H1 (cell line): ENCODE data around the gene LTB. TPM values are rescaled to one million over a fixed set of nuclear protein-coding genes. Genes with fewer than 3 reads are reported as not detected.

Experiments
- CTCF ChIA-PET: fragments of 300-600 bp; sonication (Branson Sonifier 250); formaldehyde crosslinking; loops from one replicate; lab custom pipeline; 2021; ENCODE audit not compliant: partially characterized antibody; lab: Charles Lee
- POLR2A ChIA-PET: fragments of 300-600 bp; sonication (Branson Sonifier 250); formaldehyde crosslinking; loops from one replicate; lab custom pipeline; 2021; ENCODE audit warnings: inconsistent platforms; ENCODE audit not compliant: partially characterized antibody; lab: Charles Lee
- DNase-seq, 2 experiments: peaks; one replicate each; pipeline versions ENCODE4 v3.0.0 to v3.0.0-alpha.2; 2010 to 2022; ENCODE audit warnings: low spot score in 2 of 2, low read depth in 1 of 2, mixed read lengths in 1 of 2
- FAIRE-seq: peaks from 2 replicates; lab custom pipeline; 2011; peaks lifted over from hg19 to GRCh38; lab: Jason Lieb, UNC
- H2AFZ ChIP-seq: 2 replicates; pipeline ENCODE4 v1.8.1; 2012; ENCODE audit warnings: low read length, inconsistent platforms
- H2AK5ac ChIP-seq: 2 replicates; pipeline ENCODE4 v1.6.1; 2013; ENCODE audit warnings: low read depth, low read length
- H2BK120ac ChIP-seq: replicated peaks from 2 replicates; pipeline ENCODE3; 2013; ENCODE audit warnings: low read depth, low read length, inconsistent platforms
- H2BK12ac ChIP-seq: 2 replicates; pipeline ENCODE4 v1.6.1; 2013; ENCODE audit warnings: low read depth, low read length
- H2BK15ac ChIP-seq: 2 replicates; pipeline ENCODE4 v1.6.1; 2013; ENCODE audit warnings: low read length
- H2BK20ac ChIP-seq: 2 replicates; pipeline ENCODE4 v1.6.1; 2013; ENCODE audit warnings: low read length
- H2BK5ac ChIP-seq: 2 replicates; pipeline ENCODE4 v1.6.1; 2013; ENCODE audit warnings: low read depth, low read length
- H3K14ac ChIP-seq: 2 replicates; pipeline ENCODE4 v1.6.1; 2013; ENCODE audit warnings: inconsistent platforms; ENCODE audit not compliant: insufficient read length
- H3K18ac ChIP-seq: 2 replicates; pipeline ENCODE4 v1.6.1; 2013; ENCODE audit warnings: low read length; ENCODE audit errors: extremely low read depth
- H3K23ac ChIP-seq: 2 replicates; pipeline ENCODE4 v1.6.1; 2013; ENCODE audit warnings: inconsistent platforms; ENCODE audit not compliant: insufficient read length
- H3K23me2 ChIP-seq: 2 replicates; pipeline ENCODE4 v1.6.1; 2013; ENCODE audit warnings: low read depth, low read length
- H3K27ac ChIP-seq: 2 replicates; pipeline ENCODE4 v1.6.1; 2011; ENCODE audit warnings: low read depth, low read length, inconsistent platforms
- H3K27me3 ChIP-seq, 4 experiments: replicated peaks in 1 of 4; 1 replicate in 1 of 4; 2 replicates in 3 of 4; pipeline versions ENCODE4 v1.6.1 to v1.8.1; 2011 to 2013; ENCODE audit warnings: low read length in 3 of 4, mild to moderate bottlenecking in 3 of 4, inconsistent platforms in 2 of 4, mixed read lengths in 2 of 4, moderate library complexity in 1 of 4; ENCODE audit not compliant: control insufficient read depth in 3 of 4, insufficient read depth in 3 of 4; ENCODE audit errors: extremely low read depth in 1 of 4
- H3K36me3 ChIP-seq, 4 experiments: 2 replicates each; pipeline versions ENCODE4 v1.6.1 to v1.8.1; 2011 to 2013; ENCODE audit warnings: mild to moderate bottlenecking in 4 of 4, low read length in 3 of 4, moderate library complexity in 2 of 4, control low read depth in 1 of 4, inconsistent platforms in 1 of 4; ENCODE audit not compliant: insufficient read depth in 4 of 4, control insufficient read depth in 2 of 4
- H3K4ac ChIP-seq: replicated peaks from 2 replicates; pipeline ENCODE3; 2013; ENCODE audit warnings: low read length, low read depth, mixed read lengths, inconsistent platforms; ENCODE audit not compliant: insufficient read length
- H3K4me1 ChIP-seq, 4 experiments: replicated peaks in 1 of 4; 1 replicate in 1 of 4; 2 replicates in 3 of 4; pipeline versions ENCODE4 v1.6.1 to v1.8.1; 2011 to 2013; ENCODE audit warnings: low read length in 3 of 4, inconsistent platforms in 2 of 4, mixed read lengths in 1 of 4; ENCODE audit not compliant: insufficient read depth in 4 of 4, control insufficient read depth in 3 of 4
- H3K4me2 ChIP-seq, 2 experiments: 2 replicates each; pipeline versions ENCODE4 v1.6.1 to v1.8.1; 2011 to 2013; ENCODE audit warnings: low read depth in 2 of 2, low read length in 2 of 2, control low read depth in 1 of 2, inconsistent platforms in 1 of 2, mild to moderate bottlenecking in 1 of 2; ENCODE audit not compliant: insufficient read depth in 1 of 2
- H3K4me3 ChIP-seq, 4 experiments: fragments of 200-600, 300-600 bp in 1 of 4; sonication (generic), shearing (Covaris generic), sonication (Bioruptor Twin) in 1 of 4; 2 replicates each; pipeline versions ENCODE4 v1.5.1 to v1.8.1; 2011 to 2016; ENCODE audit warnings: low read length in 4 of 4, low read depth in 3 of 4, control low read depth in 2 of 4, inconsistent platforms in 2 of 4, mild to moderate bottlenecking in 2 of 4, mixed read lengths in 1 of 4, moderate library complexity in 1 of 4; ENCODE audit not compliant: insufficient read depth in 2 of 4; ENCODE audit errors: extremely low read depth in 1 of 4
- H3K56ac ChIP-seq: replicated peaks from 2 replicates; pipeline ENCODE3; 2013; ENCODE audit warnings: low read depth, mild to moderate bottlenecking, mixed read lengths, low read length, inconsistent platforms; ENCODE audit not compliant: insufficient read length
- H3K79me1 ChIP-seq: 2 replicates; pipeline ENCODE4 v1.6.1; 2013; ENCODE audit warnings: low read depth, low read length, control low read depth
- H3K79me2 ChIP-seq, 2 experiments: 2 replicates each; pipeline versions ENCODE4 v1.6.1 to v1.8.1; 2012 to 2013; ENCODE audit warnings: low read length in 2 of 2, mild to moderate bottlenecking in 2 of 2, inconsistent platforms in 1 of 2; ENCODE audit not compliant: insufficient read depth in 2 of 2, control insufficient read depth in 1 of 2
- H3K9ac ChIP-seq, 4 experiments: replicated peaks in 1 of 4; 1 replicate in 1 of 4; 2 replicates in 3 of 4; pipeline versions ENCODE4 v1.6.1 to v1.8.1; 2011 to 2013; ENCODE audit warnings: low read depth in 3 of 4, low read length in 3 of 4, control low read depth in 2 of 4, mild to moderate bottlenecking in 2 of 4, moderate library complexity in 2 of 4, inconsistent platforms in 1 of 4; ENCODE audit errors: extremely low read depth in 1 of 4
- H3K9me3 ChIP-seq, 2 experiments: 2 replicates each; pipeline versions ENCODE4 v1.6.1 to v1.8.1; 2012 to 2013; ENCODE audit warnings: mild to moderate bottlenecking in 2 of 2, moderate library complexity in 2 of 2, control low read depth in 1 of 2, inconsistent platforms in 1 of 2, low read depth in 1 of 2, low read length in 1 of 2, mixed read lengths in 1 of 2; ENCODE audit not compliant: insufficient read depth in 2 of 2
- H4K20me1 ChIP-seq, 2 experiments: replicated peaks in 1 of 2; 2 replicates each; pipeline versions ENCODE3 to v1.8.1; 2011 to 2013; ENCODE audit warnings: inconsistent platforms in 2 of 2, low read length in 2 of 2, mild to moderate bottlenecking in 1 of 2; ENCODE audit not compliant: insufficient read depth in 2 of 2, control insufficient read depth in 1 of 2
- H4K5ac ChIP-seq: 2 replicates; pipeline ENCODE4 v1.6.1; 2013; ENCODE audit warnings: low read length, low read depth, mixed read lengths, inconsistent platforms; ENCODE audit not compliant: insufficient read length
- H4K8ac ChIP-seq: 2 replicates; pipeline ENCODE4 v1.8.0; 2013; ENCODE audit warnings: mild to moderate bottlenecking, moderate library complexity, low read length, inconsistent platforms; ENCODE audit not compliant: insufficient read depth; ENCODE audit errors: extremely low read depth
- H4K91ac ChIP-seq: replicated peaks from 2 replicates; pipeline ENCODE3; 2013; ENCODE audit warnings: low read length, mixed read lengths, inconsistent platforms; ENCODE audit not compliant: insufficient read length
- CBX5 ChIP-seq: fragments of 300-800, 300-1000 bp; sonication (generic); IDR thresholded peaks from 2 replicates; pipeline ENCODE4 v1.7.1; 2016; ENCODE audit warnings: antibody characterized with exemption, low read length, low read depth
- CREB1 ChIP-seq: IDR thresholded peaks from 2 replicates; pipeline ENCODE4 v1.6.1; 2012; ENCODE audit warnings: inconsistent platforms
- FOSL1 ChIP-seq: IDR thresholded peaks from 2 replicates; pipeline ENCODE4 v1.6.1; 2011; ENCODE audit warnings: mild to moderate bottlenecking, low read depth, low read length, moderate library complexity; ENCODE audit not compliant: insufficient read depth
- KDM5A ChIP-seq: fragments of 200-600 bp; IDR thresholded peaks from 2 replicates; pipeline ENCODE4 v1.7.1; 2012; ENCODE audit warnings: mild to moderate bottlenecking, low read length, inconsistent platforms, mixed read lengths
- POLR2A ChIP-seq, 2 experiments: IDR thresholded peaks; 1 replicate in 1 of 2; 2 replicates in 1 of 2; pipeline ENCODE4 v1.6.1; 2011; ENCODE audit warnings: low read depth in 2 of 2, low read length in 2 of 2, mild to moderate bottlenecking in 2 of 2; ENCODE audit errors: control extremely low read depth in 1 of 2
- POLR2AphosphoS5 ChIP-seq: IDR thresholded peaks from 2 replicates; pipeline ENCODE4 v1.6.1; 2011; ENCODE audit warnings: low read depth, low read length
- RBBP5 ChIP-seq: IDR thresholded peaks from 2 replicates; pipeline ENCODE4 v1.7.1; 2012; ENCODE audit warnings: low read depth, mild to moderate bottlenecking, inconsistent platforms, low read length, moderate library complexity, borderline replicate concordance
- RXRA ChIP-seq: IDR thresholded peaks from 2 replicates; pipeline ENCODE4 v1.6.1; 2011; ENCODE audit warnings: low read depth, mild to moderate bottlenecking, low read length, moderate library complexity; ENCODE audit not compliant: insufficient read depth
- SP4 ChIP-seq: IDR thresholded peaks from 2 replicates; pipeline ENCODE4 v1.6.1; 2012; ENCODE audit warnings: low read length, inconsistent platforms
- TBP ChIP-seq: IDR thresholded peaks from 2 replicates; pipeline ENCODE4 v1.6.1; 2011; ENCODE audit warnings: low read depth, low read length, improper control_type of control experiment
- WGBS, 2 experiments: shearing (Covaris generic) in 1 of 2; methylation state at CpG; one replicate each; pipeline versions ENCODE4 v1.1.6 to v1.1.7; 2013 to 2015; ENCODE audit warnings: low lambda C conversion rate in 2 of 2, mixed read lengths in 2 of 2, inconsistent platforms in 1 of 2, low coverage in 1 of 2, missing lambda C conversion rate in 1 of 2; ENCODE audit not compliant: insufficient replicate concordance in 2 of 2, insufficient coverage in 1 of 2, insufficient read length in 1 of 2; ENCODE audit errors: extremely low coverage in 1 of 2, missing lambda C conversion rate in 1 of 2; 5-methylcytosine and 5-hydroxymethylcytosine counted together
- polyA plus RNA-seq, 7 experiments: library from polyadenylated mRNA; depleted of rRNA in 3 of 7; stranded (reverse) in 5 of 7; unstranded in 2 of 7; fragments of >200 nt in 5 of 7; fragments of 200-250 nt in 2 of 7; gene quantifications; 1 replicate in 5 of 7; 2 replicates in 1 of 7; 4 replicates in 1 of 7; pipeline versions ENCODE4 v1.2.1 to v1.2.3, GENCODE V29; 2011 to 2013; ENCODE audit warnings: missing spikeins in 2 of 7, mixed read lengths in 2 of 7
- total RNA-seq: library from RNA; stranded (reverse); fragmentation: NEBNext Ultra II Directional; extraction: Animal tissue kit (Norgen Biotek cat#: 25700); gene quantifications from 2 replicates; pipeline ENCODE4 v1.2.1, GENCODE V29; 2021
- TF ChIP-seq, protein P1 (sequence below): IDR thresholded peaks from 2 replicates; pipeline ENCODE4 v1.6.1; 2012; ENCODE audit warnings: inconsistent platforms

Gene LTB
- total and polyA plus RNA-seq, 2 of the 8 experiments (the other 6 are each of a cell fraction or from before 2014, with no cell fraction given) = 0.43 to 0.47 TPM

DNA sequence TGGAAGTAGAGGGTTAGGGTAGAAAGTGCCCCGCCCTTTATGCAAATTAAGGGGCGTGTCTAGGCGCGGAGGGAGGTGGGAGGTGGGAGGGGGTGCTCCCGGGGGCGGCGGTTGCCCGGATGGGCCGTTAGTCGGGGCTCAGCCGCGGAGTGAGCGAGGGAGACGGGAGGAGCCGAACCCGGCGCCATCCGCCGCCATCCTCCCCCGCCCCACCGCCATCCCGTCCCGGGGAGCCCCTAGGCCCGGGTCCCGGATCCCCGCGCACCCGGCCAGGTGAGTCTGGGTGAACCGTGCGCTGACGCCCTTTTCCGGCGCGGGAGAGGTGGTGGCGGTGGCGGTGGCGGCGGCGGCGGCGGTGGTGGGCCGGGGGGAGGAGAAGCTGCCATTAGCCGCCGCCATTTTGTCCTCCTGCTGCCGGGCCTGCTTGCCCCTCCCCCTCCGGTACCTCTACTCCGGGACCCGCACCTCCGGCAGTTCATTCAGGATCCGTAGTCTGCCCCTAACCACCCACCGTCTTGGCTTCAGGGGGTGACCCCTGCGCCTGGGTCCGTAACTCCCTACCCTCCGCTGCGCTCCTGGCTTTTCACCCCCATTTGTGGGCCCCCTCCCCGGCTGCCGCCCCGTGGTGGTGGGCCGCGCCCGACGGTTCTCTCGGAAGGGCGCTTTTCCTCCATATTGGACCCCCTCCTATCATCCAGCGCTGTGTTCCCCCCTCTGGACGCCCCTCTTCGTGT lies 38.5 kb upstream of the LTB start, which contains the start of gene PRRC2A:
PRRC2A (plus strand) TSS at position 130 of the 734 bp plus-strand sequence. CDS start 2,075 bp downstream, outside the sequence.
- FAIRE-seq = no peak
- Histone ChIP-seq H3K23ac (peak within 1 kb of the TSS; percentile 19), H3K56ac (peak within 1 kb of the TSS; percentile 83), H2BK5ac (peak within 1 kb of the TSS; percentile 96), H3K23me2 (peaks cover 8% of the 10 kb centered on the region; the same call in 1 of the 2 replicates), H2AFZ (no peak within 1 kb of the TSS; the same call in 1 of the 2 replicates), H4K91ac (peak within 1 kb of the TSS; percentile 75), H3K9me3 (no peaks in the 10 kb centered on the region), H3K36me3 (peaks cover 26 to 39% (median 29%) of the 10 kb centered on the region in 4 experiments), H3K4me2 (peak within 1 kb of the TSS; percentile 84 to 93), H3K27me3 (no peaks in the 10 kb centered on the region), H2BK20ac (no peak within 1 kb of the TSS), H4K20me1 (peaks cover 4 to 14% of the 10 kb centered on the region in 2 experiments), H3K4ac (peak within 1 kb of the TSS; percentile 65), H4K5ac (peak within 1 kb of the TSS; percentile 92), H3K27ac (peak within 1 kb of the TSS; percentile 99), H3K79me2 (peaks cover 24 to 43% of the 10 kb centered on the region in 2 experiments), H3K9ac (peak within 1 kb of the TSS; percentile 93 to 99 (median 96)), H2BK12ac (peak within 1 kb of the TSS; percentile 56; the same call in 1 of the 2 replicates), H2AK5ac (peak within 1 kb of the TSS; percentile 61; the same call in 1 of the 2 replicates), H3K18ac (peak within 1 kb of the TSS; percentile 98), H2BK15ac (peak within 1 kb of the TSS; percentile 48; the same call in 1 of the 2 replicates), H4K8ac (peak within 1 kb of the TSS; percentile 99; the same call in 1 of the 2 replicates), H3K79me1 (peaks cover 11% of the 10 kb centered on the region; the same call in 1 of the 2 replicates), H3K4me3 (peak within 1 kb of the TSS; percentile 88 to 98 (median 98)), H2BK120ac (peak within 1 kb of the TSS; percentile 36), H3K14ac (peak within 1 kb of the TSS; percentile 73), H3K4me1 (peaks cover under 1 to 9% (median 3%) of the 10 kb centered on the region in 4 experiments; a peak in 5 of 7 replicates)
- POLR2A ChIA-PET = interaction anchor here (0.6 to 34.9 kb wide), 16 partner anchors 9 to 423 kb away, joined by 3 to 883 read pairs (median 6); partner anchors contain the start of genes APOM, ATP6V1G2, BAG6 and C6orf47
- peak; percentile 43 to 90 for DNase-seq
- WGBS, 2 experiments = 3% methylated on average over 21 of the region's 67 CpGs; no CpG with 5 or more reads in 1 of the 2 experiments
- CTCF ChIA-PET = interaction anchor here (1.0 to 2.3 kb wide), 4 partner anchors 14 to 73 kb away, joined by 3 to 9 read pairs (median 5); partner anchors contain the start of gene NFKBIL1
- 0 out of 2 replicates have a peak, but pooled peaks have one; percentile 21 for TF ChIP-seq FOSL1
- peak; percentile 98 for TF ChIP-seq POLR2AphosphoS5
- peak; percentile 75 to 83 for TF ChIP-seq POLR2A (IDR thresholded peaks at IDR 0.05; ENCODE audit: control extremely low read depth in 1 of 2, low read depth in 2 of 2, low read length in 2 of 2)
- no peak; the same call in 1 of the 2 replicates for TF ChIP-seq SP4
- no peak for TF ChIP-seq CBX5
- TF ChIP-seq, protein P1, sequence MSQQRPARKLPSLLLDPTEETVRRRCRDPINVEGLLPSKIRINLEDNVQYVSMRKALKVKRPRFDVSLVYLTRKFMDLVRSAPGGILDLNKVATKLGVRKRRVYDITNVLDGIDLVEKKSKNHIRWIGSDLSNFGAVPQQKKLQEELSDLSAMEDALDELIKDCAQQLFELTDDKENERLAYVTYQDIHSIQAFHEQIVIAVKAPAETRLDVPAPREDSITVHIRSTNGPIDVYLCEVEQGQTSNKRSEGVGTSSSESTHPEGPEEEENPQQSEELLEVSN = no peak
- peak; percentile 92; the same call in 1 of the 2 replicates for TF ChIP-seq TBP
- no peak for TF ChIP-seq RXRA
- 0 out of 2 replicates have a peak, but pooled peaks have one; percentile 30 for TF ChIP-seq RBBP5
- no peak; the same call in 1 of the 2 replicates for TF ChIP-seq CREB1
- 0 out of 2 replicates have a peak, but pooled peaks have one; percentile 20 for TF ChIP-seq KDM5A
